PFSK-1 (cell line): ENCODE measurements around the gene STAT1.

ENCODE experiments used
- FOXP2 ChIP-seq: optimal IDR thresholded peaks from 2 replicates; pipeline ENCODE3; 2011; ENCODE audit warnings: borderline replicate concordance, control low read depth, inconsistent platforms; ENCODE audit not compliant: insufficient read depth; ENCODE audit errors: extremely low read length, extremely low read depth
- POLR2AphosphoS5 ChIP-seq: IDR thresholded peaks from 2 replicates; pipeline ENCODE4 v1.6.1; 2012; ENCODE audit warnings: low read depth, mild to moderate bottlenecking, control low read depth, low read length, moderate library complexity
- SIN3A ChIP-seq: IDR thresholded peaks from 2 replicates; pipeline ENCODE4 v1.6.1; 2012; ENCODE audit warnings: mild to moderate bottlenecking, low read length, moderate library complexity, borderline replicate concordance; ENCODE audit not compliant: insufficient read depth
- TAF1 ChIP-seq: IDR thresholded peaks from 2 replicates; pipeline ENCODE4 v1.6.1; 2012; ENCODE audit warnings: low read length, control low read depth, borderline replicate concordance; ENCODE audit not compliant: insufficient read depth
- TF ChIP-seq, protein P1 (sequence below), 2 experiments: IDR thresholded peaks; 2 replicates each; pipeline versions ENCODE4 v1.6.1 to v1.8.0; 2011 to 2012; ENCODE audit warnings: low read depth in 2 of 2, low read length in 2 of 2, control low read depth in 1 of 2, inconsistent platforms in 1 of 2, mild to moderate bottlenecking in 1 of 2, moderate library complexity in 1 of 2; ENCODE audit not compliant: insufficient read depth in 1 of 2

The STAT1 gene

DNA sequence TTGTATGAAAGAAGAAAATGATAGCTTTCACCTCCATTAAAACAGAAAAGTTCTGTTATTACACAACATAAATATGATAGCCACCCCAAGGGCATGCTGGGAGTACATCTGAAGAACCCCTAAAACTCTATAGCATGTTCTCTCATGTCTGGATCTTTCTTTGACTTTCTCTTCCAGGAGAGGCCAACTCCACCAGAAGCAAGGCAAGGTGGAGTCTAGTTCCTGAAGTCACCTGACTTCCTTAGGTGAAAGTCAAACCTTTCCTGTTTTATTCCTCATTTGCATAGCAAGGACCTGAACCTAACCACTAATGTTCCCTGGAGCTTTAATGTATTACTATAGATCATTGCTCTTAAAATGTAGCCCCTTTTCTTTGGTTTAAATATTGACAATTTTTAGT, 5.7 kb downstream of the STAT1 start:
- TF ChIP-seq FOXP2: no peak
- no peak for TF ChIP-seq TAF1

DNA sequence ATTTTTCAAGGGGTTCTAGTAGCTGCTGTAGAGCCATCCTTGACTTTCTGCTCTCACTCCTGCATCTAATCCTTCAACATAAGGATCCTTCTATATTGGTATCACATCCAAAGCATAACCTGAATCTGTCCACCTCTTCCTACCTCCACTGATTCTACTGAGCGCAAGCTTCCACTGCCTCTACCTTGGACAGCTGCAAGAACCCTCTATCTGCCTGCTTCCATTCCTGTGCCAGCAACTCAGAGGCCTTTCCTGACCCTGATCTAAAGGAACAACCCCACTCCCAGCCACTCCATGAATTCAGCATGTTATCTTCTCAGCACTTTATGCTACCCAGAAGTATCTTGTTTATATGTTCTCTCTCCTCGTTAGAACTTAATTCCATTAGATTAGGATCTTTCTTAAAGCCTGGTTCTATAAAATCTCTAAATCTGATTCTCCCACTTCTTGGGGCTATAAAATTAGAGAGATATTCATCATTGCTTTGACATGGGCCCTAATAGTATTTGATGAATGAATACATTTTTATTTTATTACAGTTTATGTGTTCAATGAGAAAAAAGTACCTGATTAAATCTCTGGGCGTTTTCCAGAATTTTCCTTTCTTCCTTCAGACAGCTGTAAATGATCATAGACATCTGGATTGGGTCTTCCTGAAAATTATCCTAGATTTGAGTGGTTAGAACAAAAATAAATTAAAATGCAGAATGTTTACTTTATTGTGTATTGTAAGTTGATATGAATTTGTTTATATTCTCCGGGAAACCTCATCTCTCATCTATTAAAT, 6.8 kb downstream of the STAT1 start:
- TF ChIP-seq, protein P1, sequence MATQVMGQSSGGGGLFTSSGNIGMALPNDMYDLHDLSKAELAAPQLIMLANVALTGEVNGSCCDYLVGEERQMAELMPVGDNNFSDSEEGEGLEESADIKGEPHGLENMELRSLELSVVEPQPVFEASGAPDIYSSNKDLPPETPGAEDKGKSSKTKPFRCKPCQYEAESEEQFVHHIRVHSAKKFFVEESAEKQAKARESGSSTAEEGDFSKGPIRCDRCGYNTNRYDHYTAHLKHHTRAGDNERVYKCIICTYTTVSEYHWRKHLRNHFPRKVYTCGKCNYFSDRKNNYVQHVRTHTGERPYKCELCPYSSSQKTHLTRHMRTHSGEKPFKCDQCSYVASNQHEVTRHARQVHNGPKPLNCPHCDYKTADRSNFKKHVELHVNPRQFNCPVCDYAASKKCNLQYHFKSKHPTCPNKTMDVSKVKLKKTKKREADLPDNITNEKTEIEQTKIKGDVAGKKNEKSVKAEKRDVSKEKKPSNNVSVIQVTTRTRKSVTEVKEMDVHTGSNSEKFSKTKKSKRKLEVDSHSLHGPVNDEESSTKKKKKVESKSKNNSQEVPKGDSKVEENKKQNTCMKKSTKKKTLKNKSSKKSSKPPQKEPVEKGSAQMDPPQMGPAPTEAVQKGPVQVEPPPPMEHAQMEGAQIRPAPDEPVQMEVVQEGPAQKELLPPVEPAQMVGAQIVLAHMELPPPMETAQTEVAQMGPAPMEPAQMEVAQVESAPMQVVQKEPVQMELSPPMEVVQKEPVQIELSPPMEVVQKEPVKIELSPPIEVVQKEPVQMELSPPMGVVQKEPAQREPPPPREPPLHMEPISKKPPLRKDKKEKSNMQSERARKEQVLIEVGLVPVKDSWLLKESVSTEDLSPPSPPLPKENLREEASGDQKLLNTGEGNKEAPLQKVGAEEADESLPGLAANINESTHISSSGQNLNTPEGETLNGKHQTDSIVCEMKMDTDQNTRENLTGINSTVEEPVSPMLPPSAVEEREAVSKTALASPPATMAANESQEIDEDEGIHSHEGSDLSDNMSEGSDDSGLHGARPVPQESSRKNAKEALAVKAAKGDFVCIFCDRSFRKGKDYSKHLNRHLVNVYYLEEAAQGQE (IDR thresholded peaks at IDR 0.05; ENCODE audit: insufficient read depth in 1 of 2, low read depth in 2 of 2, low read length in 2 of 2): peak; percentile 49 to 81; a peak in 3 of 4 replicates
- TF ChIP-seq SIN3A: no peak
- TF ChIP-seq TAF1: no peak
- no peak for TF ChIP-seq FOXP2
- no peak for TF ChIP-seq POLR2AphosphoS5

DNA sequence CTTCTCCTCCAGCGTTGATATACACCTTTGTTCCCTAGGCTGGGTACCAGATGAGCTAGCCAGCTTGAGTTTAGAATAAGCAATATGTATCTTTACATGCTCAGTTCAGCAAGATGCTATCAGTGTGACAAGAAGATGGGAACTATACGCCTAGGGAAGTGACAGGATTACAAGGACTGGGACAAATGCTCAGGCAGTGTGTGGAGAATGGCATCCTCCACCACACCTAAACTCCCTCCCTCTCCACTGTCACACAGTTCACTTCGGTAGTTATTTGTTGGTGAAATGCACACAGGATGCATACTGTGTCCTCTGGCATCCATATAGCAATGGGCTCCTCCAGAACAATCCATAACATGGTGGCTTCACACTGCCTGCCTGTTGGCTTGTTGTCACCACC, 7.7 kb downstream of the STAT1 start:
- TF ChIP-seq SIN3A (no peak), TAF1 (no peak), POLR2AphosphoS5 (no peak), FOXP2 (no peak)
- TF ChIP-seq, protein P1 (IDR thresholded peaks at IDR 0.05; ENCODE audit: insufficient read depth in 1 of 2, low read depth in 2 of 2, low read length in 2 of 2): no peak

DNA sequence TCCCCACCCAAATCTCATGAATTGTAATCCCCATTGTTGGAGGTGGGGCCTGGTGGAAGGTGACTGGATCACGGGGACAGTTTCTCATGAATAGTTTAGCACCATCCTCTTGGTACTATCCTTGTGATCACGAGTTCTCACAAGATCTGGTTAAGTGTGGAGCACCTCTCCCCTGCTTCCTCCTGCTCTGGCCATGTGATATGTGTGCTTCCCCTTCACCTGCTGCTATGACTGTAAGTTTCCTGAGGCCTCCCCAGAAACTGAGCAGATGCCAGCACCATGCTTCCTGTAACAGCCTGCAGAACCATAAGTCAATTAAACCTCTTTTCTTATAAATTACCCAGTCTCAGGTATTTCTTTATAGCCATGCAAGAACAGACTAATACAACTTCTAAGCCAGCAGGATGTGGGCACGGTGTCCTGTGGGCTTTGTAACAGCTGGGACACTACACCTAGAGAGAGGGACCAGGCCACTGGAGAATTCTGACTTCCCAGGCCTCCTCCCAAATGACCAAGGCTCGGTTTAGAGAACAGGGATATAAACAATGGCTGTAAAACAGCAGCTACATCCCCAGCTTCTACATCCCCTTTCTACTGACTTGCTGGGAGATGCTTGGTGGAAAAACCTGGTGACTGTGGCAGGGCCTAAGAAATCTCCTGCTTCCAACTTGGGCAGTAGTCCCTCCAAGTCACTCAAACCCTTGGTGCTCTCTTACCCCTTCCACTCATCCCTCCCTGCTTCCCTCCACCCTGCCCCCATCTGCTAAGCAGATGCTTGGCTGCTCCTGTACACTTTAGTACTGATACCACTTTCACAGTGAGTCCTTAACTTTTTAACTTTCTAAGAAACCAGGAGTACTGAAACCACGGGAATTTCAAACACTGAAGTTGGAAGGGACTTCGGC, 10.3 kb downstream of the STAT1 start:
- TF ChIP-seq, protein P1 (IDR thresholded peaks at IDR 0.05; ENCODE audit: insufficient read depth in 1 of 2, low read depth in 2 of 2, low read length in 2 of 2): no peak
- TF ChIP-seq TAF1 (no peak), SIN3A (no peak), POLR2AphosphoS5 (no peak), FOXP2 (no peak)

DNA sequence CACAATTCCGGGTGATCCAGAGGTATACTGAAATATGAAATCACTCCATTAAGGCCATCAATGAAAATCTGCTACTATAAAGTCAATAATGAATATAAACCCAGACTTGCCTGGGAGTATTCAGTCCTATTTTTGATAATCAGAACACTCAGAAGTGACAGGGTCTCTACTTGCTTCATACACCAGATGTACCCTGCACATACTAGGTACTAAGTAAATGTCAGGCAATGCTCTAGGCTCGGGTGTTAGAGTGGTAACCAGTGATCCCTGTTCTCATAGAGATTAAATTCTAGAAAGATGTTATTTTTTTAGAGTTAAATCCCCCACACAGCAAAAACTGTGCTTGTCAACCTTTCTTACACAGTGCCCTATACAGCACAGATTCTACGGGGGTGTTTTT, 12.3 kb downstream of the STAT1 start:
- TF ChIP-seq TAF1 (no peak), POLR2AphosphoS5 (no peak), SIN3A (no peak), FOXP2 (no peak)
- TF ChIP-seq, protein P1 (IDR thresholded peaks at IDR 0.05; ENCODE audit: insufficient read depth in 1 of 2, low read depth in 2 of 2, low read length in 2 of 2): no peak
